ENCODE results near the gene AQP5.

Gene AQP5

GRCh38 chr12:49950273-49951251 lies 11.1 kb upstream of the AQP5 start, which contains the start of gene AQP2:
AQP2 (plus strand) TSS chr12:49950737; CDS start chr12:49950831, 94 bp downstream.
- DNase-seq (ENCODE audit: low read depth) = no peak

- no peak for DNase-seq (ENCODE audit: low read depth)
These were observed 10.0 kb upstream of the AQP5 start for GRCh38 chr12:49951411-49952240.

- DNase-seq (ENCODE audit: low read depth) = no peak
These were observed 9.1 kb upstream of the AQP5 start for GRCh38 chr12:49952391-49953055.

- no peak for DNase-seq (ENCODE audit: low read depth)
These were observed 8.5 kb upstream of the AQP5 start for GRCh38 chr12:49953151-49953550.

- DNase-seq (ENCODE audit: low read depth) = no peak
These were observed 7.5 kb upstream of the AQP5 start for GRCh38 chr12:49953961-49954846.

GRCh38 chr12:49954863-49955830 lies 6.5 kb upstream of the AQP5 start:
- DNase-seq (ENCODE audit: low read depth) = peak; percentile 17

- DNase-seq (ENCODE audit: low read depth) = no peak
These were observed 5.6 kb upstream of the AQP5 start for GRCh38 chr12:49955899-49956662.

- DNase-seq (ENCODE audit: low read depth) = no peak
These were observed 4.8 kb upstream of the AQP5 start for GRCh38 chr12:49956663-49957569.

GRCh38 chr12:49957570-49957967 lies 4.1 kb upstream of the AQP5 start:
- DNase-seq (ENCODE audit: low read depth) = no peak

- DNase-seq (ENCODE audit: low read depth) = peak; percentile 64
These were observed 1.8 kb upstream of the AQP5 start for GRCh38 chr12:49959685-49960473.

- no peak for DNase-seq (ENCODE audit: low read depth)
These were observed 1.1 kb upstream of the AQP5 start for GRCh38 chr12:49960474-49961110.

- no peak for DNase-seq (ENCODE audit: low read depth)
These were observed 507 bp downstream of the AQP5 start for GRCh38 chr12:49961993-49962764.

- peak; percentile 27 for DNase-seq (ENCODE audit: low read depth)
These were observed 1.4 kb downstream of the AQP5 start for GRCh38 chr12:49962861-49963765.

GRCh38 chr12:49963976-49964815 lies 2.5 kb downstream of the AQP5 start:
- no peak for DNase-seq (ENCODE audit: low read depth)
